NB4 (cell line): ENCODE results near the gene MAFB.

Source experiments
- DNase-seq: peaks from one replicate; pipeline ENCODE4 v3.0.0; 2010; ENCODE audit warnings: low read depth
- H3K4me3 ChIP-seq: one replicate; pipeline ENCODE4 v1.5.1; 2011; ENCODE audit warnings: mild to moderate bottlenecking, low read depth, low read length, moderate library complexity
- CTCF ChIP-seq: IDR thresholded peaks from one replicate; pipeline ENCODE4 v1.5.1; 2012; ENCODE audit warnings: low read depth, low read length
- MAX ChIP-seq: IDR thresholded peaks from 2 replicates; pipeline ENCODE4 v1.6.1; 2011; ENCODE audit warnings: low read depth, low read length
- MYC ChIP-seq: IDR thresholded peaks from 2 replicates; pipeline ENCODE4 v1.6.1; 2011; ENCODE audit warnings: low read depth, low read length
- POLR2A ChIP-seq: IDR thresholded peaks from 2 replicates; pipeline ENCODE4 v1.6.1; 2011; ENCODE audit warnings: mild to moderate bottlenecking; ENCODE audit not compliant: insufficient read length; ENCODE audit errors: extremely low read depth

MAFB gene

GRCh38 chr20:40698281-40698680 lies 9.2 kb upstream of the MAFB start:
- H3K4me3 ChIP-seq, result no peak overlapping the region
- no peak for DNase-seq
- TF ChIP-seq CTCF (no peak), POLR2A (no peak), MAX (no peak), MYC (no peak)

GRCh38 chr20:40697541-40697940 lies 8.5 kb upstream of the MAFB start:
- no peak for DNase-seq
- no peak overlapping the region for H3K4me3 ChIP-seq
- no peak for TF ChIP-seq POLR2A
- no peak for TF ChIP-seq CTCF

- H3K4me3 ChIP-seq, result no peak overlapping the region
- TF ChIP-seq MYC, result no peak
- no peak for TF ChIP-seq CTCF
- TF ChIP-seq POLR2A, result no peak
- TF ChIP-seq MAX, result no peak
- DNase-seq, result no peak
Measured at GRCh38 chr20:40695214-40695613, 6.2 kb upstream of the MAFB start.

GRCh38 chr20:40694246-40694645 lies 5.2 kb upstream of the MAFB start:
- DNase-seq, result no peak
- H3K4me3 ChIP-seq, result no peak overlapping the region
- TF ChIP-seq MYC (no peak), CTCF (no peak)

GRCh38 chr20:40692240-40693011 lies 3.4 kb upstream of the MAFB start:
- H3K4me3 ChIP-seq, result no peak overlapping the region
- DNase-seq, result no peak
- TF ChIP-seq POLR2A (no peak), MYC (no peak), CTCF (no peak)

- TF ChIP-seq CTCF (no peak), MAX (no peak), MYC (no peak), POLR2A (no peak)
- no peak for DNase-seq
- no peak overlapping the region for H3K4me3 ChIP-seq
Measured at GRCh38 chr20:40691566-40692239, 2.7 kb upstream of the MAFB start.
